KOPT-K1 (cell line): ENCODE measurements around the gene WDR35.

ENCODE experiments used
- H3K27ac ChIP-seq: fragments of 200-600 bp; sonication (generic); 2 replicates; pipeline ENCODE4 v1.5.1; 2016; ENCODE audit warnings: antibody characterized with exemption, mild to moderate bottlenecking, low read depth, low read length; ENCODE audit not compliant: poor library complexity, severe bottlenecking
- H3K36me3 ChIP-seq: fragments of 200-600 bp; sonication (generic); 2 replicates; pipeline ENCODE4 v1.5.1; 2017; ENCODE audit warnings: antibody characterized with exemption, mild to moderate bottlenecking, low read length, moderate library complexity; ENCODE audit not compliant: insufficient read depth
- H3K9me3 ChIP-seq: fragments of 200-600 bp; sonication (generic); 2 replicates; pipeline ENCODE4 v1.5.1; 2017; ENCODE audit warnings: antibody characterized with exemption, low read length, mild to moderate bottlenecking; ENCODE audit not compliant: insufficient read depth, poor library complexity, severe bottlenecking

The WDR35 gene

GRCh38 chr2:20016346-20016745 is 26.4 kb upstream of the WDR35 start:
- no peak overlapping the region for H3K27ac ChIP-seq
- H3K36me3 ChIP-seq: no peaks in the 10 kb centered on the region
- H3K9me3 ChIP-seq: peaks cover 18% of the 10 kb centered on the region

DNA sequence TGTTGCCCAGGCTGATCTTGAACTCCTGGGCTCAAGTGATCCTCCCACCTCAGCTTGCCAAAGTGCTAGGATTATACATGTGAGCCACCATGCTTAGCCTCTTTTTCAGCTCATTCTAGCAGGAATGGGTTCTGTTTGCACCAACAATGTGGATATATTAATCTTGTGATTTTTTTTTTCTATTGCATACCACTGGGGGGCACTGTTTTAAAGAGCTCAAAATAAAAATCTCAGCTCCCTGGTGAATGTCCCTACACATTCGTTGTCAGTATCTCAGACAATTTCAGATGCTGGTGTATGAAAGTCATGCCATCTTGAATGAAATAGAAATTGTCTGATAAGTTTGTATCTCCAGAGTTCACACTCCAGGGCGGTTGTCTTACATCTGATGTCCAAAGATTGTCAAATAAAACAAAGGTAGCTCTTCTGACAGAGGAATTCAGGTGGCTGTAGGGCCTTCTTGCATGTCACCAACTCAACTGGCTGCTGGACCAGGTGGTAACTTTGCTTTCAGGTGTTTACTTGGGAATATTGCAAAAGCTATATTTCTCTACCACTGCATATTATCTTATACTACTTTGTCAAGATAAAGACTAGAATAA is 25.7 kb upstream of the WDR35 start:
- no peak overlapping the region for H3K27ac ChIP-seq
- H3K36me3 ChIP-seq: no peaks in the 10 kb centered on the region
- peaks cover 10% of the 10 kb centered on the region for H3K9me3 ChIP-seq

DNA sequence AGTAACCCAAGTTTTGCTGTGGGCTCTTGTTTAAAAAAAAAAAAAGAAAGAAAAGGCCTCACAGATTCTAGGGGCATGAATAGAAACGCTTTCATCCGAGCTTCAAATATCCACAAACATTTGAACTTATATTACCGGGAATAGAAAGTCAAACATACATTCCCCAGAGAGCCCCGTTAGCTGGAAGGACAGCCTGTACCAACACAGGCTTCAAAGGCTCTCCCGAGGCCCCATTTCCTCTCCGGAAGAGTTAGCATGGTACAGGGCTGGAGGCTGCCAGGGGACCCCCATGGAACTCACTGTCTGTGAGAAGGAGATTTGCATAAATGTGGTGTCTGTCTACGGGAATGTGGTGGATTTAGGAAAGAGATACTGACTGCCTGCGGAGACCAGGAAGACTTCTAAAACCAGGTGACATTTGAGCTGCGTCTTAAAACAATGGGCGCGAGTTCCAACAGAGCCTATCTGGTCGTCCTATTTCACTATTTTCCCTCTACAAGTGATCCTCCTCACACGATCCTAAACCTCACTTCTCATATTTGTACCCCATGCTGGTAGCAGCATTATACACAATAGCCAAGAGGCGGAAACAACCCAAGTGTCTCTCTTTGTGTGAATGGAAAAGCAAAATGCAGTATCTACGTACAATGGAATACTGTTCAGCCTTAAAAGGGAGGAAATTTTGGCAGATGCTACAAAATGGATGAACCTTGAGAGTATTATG is 23.4 kb upstream of the WDR35 start:
- no peak overlapping the region for H3K27ac ChIP-seq

GRCh38 chr2:20012282-20013125 is 22.6 kb upstream of the WDR35 start, which contains the start of gene MATN3:
MATN3 (minus strand) TSS chr2:20012668; CDS start chr2:20012631, 37 bp downstream.
- no peak within 1 kb of the TSS for H3K27ac ChIP-seq
- no peaks in the 10 kb centered on the region for H3K9me3 ChIP-seq
- H3K36me3 ChIP-seq: no peaks in the 10 kb centered on the region

More for the DNA sequence above, 23.4 kb upstream of the WDR35 start:
- no peaks in the 10 kb centered on the region for H3K9me3 ChIP-seq
- H3K36me3 ChIP-seq: no peaks in the 10 kb centered on the region

DNA sequence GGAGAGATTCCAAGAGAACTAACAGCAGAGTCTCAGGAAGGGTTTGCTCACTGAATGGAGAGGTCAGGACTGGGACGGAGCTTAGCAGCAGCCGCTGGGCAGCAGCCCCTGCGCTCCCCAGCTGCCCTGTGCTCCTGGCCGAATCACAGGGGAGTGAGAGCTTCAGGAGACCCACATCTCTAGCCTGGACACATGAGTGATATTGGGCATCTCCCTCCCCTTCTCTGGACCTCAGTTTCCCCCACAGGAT is 22.1 kb upstream of the WDR35 start:
- no peaks in the 10 kb centered on the region for H3K9me3 ChIP-seq
- no peaks in the 10 kb centered on the region for H3K36me3 ChIP-seq
- no peak overlapping the region for H3K27ac ChIP-seq

GRCh38 chr2:20011276-20012031 is 21.5 kb upstream of the WDR35 start:
- no peaks in the 10 kb centered on the region for H3K36me3 ChIP-seq
- H3K27ac ChIP-seq: no peak overlapping the region
- no peaks in the 10 kb centered on the region for H3K9me3 ChIP-seq

DNA sequence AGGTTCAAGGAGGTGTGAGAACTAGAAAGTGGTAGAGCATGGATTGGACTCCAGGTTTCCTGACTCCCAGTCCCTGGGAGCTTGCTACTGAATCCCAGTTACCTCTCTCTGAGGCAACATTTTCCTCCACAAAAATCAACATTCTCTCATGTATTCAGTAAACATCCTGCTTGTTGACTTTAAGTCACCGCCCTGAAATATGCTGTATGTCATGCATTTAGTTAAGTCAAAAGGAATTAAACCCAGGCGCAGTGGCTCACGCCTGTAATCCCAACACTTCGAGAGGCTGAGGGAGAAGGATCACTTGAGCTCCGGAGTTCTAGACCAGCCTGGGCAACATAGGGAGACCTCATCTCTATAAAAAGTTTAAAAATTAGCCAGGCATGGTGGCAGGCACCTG is 18.8 kb upstream of the WDR35 start:
- H3K36me3 ChIP-seq: no peaks in the 10 kb centered on the region
- no peak overlapping the region for H3K27ac ChIP-seq
- H3K9me3 ChIP-seq: no peaks in the 10 kb centered on the region

GRCh38 chr2:20005891-20006470 is 16.1 kb upstream of the WDR35 start:
- no peaks in the 10 kb centered on the region for H3K9me3 ChIP-seq
- H3K27ac ChIP-seq: no peak overlapping the region
- no peaks in the 10 kb centered on the region for H3K36me3 ChIP-seq

- no peaks in the 10 kb centered on the region for H3K36me3 ChIP-seq
- no peaks in the 10 kb centered on the region for H3K9me3 ChIP-seq
- H3K27ac ChIP-seq: no peak overlapping the region
Observed at GRCh38 chr2:20005067-20005627, 15.2 kb upstream of the WDR35 start.

DNA sequence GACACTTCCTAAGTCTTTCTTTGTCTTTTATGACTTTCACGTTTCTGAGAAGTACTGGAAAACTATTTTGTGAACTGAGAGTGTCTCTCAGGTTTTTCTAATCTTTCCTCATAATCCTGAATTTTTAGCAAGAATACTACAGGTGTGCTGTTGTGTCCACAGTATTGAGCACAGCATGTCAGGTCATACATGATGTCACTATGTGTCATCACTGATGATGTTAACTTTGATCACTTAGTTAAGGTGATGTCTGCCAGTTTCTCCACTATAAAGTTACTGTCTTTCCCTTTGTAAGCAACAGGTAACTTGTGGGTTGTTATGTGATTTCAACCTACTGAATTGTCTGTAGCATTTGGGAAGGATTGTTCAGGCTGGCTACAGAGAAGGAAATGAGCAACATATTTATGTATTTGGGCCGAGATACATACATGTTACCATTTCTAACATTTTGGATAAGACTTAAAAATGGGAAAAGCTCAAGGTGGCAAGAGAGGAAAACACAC is 11.5 kb upstream of the WDR35 start:
- no peak overlapping the region for H3K27ac ChIP-seq
- no peaks in the 10 kb centered on the region for H3K9me3 ChIP-seq
- H3K36me3 ChIP-seq: no peaks in the 10 kb centered on the region

DNA sequence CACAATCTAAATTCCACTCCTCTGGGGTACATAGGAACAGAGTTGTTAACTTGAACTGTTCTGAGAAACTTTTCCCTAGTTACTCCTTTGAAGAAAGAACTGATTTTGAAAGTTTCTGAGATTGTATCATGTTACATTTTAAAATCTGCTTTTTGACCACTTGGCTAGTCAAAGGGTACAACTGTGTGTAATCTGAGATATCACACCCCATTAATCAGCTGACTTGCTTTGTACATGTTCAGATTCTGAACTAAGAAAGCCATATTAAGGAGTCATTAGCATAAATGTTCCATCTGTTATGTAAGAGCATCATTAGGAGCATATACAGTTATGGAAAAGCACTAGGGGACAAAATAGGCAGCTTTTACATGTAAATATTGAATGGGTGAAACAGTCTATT is 3.8 kb upstream of the WDR35 start:
- no peak overlapping the region for H3K27ac ChIP-seq

DNA sequence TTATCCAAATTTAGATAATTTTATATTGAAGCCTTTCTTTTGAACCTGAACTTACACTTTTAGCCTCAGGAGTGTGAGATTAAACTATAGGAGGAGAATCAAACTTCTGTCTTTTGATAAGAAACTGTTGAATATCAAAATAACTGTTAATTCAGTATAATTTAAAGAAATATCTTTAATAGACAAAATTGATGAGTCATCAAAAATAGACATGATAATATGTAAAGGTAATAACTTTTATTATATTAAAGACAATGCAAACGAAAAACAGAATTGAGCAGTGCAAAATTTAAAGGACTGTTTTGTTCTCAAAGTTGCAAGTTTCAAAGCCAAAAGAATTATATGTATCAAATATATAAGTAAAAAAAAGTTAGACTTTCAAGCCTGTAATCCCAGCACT is 2.0 kb upstream of the WDR35 start:
- no peaks in the 10 kb centered on the region for H3K36me3 ChIP-seq
- peaks cover 5% of the 10 kb centered on the region for H3K9me3 ChIP-seq
- H3K27ac ChIP-seq: no peak overlapping the region

More for the DNA sequence above, 3.8 kb upstream of the WDR35 start:
- H3K9me3 ChIP-seq: peaks cover 5% of the 10 kb centered on the region
- no peaks in the 10 kb centered on the region for H3K36me3 ChIP-seq

DNA sequence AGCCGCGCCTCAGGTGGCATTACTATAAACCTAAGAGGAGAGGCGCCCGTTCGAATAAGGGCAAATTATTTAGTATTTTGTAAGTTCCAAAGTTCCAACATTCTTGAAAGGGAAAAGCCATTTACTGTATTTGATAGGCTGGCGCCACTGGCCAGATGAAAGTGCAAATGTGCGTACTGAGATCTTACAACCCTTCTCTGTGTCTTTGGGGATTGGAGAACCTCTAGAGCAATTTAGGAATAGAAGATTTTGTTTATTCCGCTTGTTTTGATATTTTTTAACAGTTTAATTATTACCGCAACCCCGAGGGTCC is 467 bp upstream of the WDR35 start:
- Histone ChIP-seq H3K36me3 (no peaks in the 10 kb centered on the region), H3K9me3 (peaks cover 5% of the 10 kb centered on the region), H3K27ac (no peak overlapping the region)

GRCh38 chr2:19989342-19989666 is 601 bp downstream of the WDR35 start:
- Histone ChIP-seq H3K36me3 (no peaks in the 10 kb centered on the region), H3K27ac (no peak overlapping the region), H3K9me3 (peaks cover 5% of the 10 kb centered on the region)
